Kidney (tissue), 14 donors: ENCODE measurements around the gene PUM1. TPM values are rescaled to one million over a fixed set of nuclear protein-coding genes. Genes with fewer than 3 reads are reported as not detected.

Source experiments
- DNase-seq, 5 donors: peaks; one replicate each; pipeline ENCODE4 v3.0.0-alpha.2; 2013 to 2020
- FAIRE-seq: peaks from 2 replicates; lab custom pipeline; 2012; peaks lifted over from hg19 to GRCh38; lab: Jason Lieb, UNC
- H3K27ac ChIP-seq, 2 donors: one replicate each; pipeline ENCODE4 v1.7.0; 2013; ENCODE audit warnings: low read depth in 2 of 2, low read length in 2 of 2, inconsistent platforms in 1 of 2
- H3K27me3 ChIP-seq: one replicate; pipeline ENCODE4 v1.7.1; 2013; ENCODE audit warnings: low read length, inconsistent platforms; ENCODE audit not compliant: control insufficient read depth, insufficient read depth
- H3K36me3 ChIP-seq, 3 donors: one replicate each; pipeline versions ENCODE4 v1.7.0 to v1.7.1; 2013; ENCODE audit warnings: low read length in 3 of 3, control low read depth in 1 of 3, inconsistent platforms in 1 of 3; ENCODE audit not compliant: insufficient read depth in 3 of 3, control insufficient read depth in 2 of 3
- H3K4me1 ChIP-seq, 3 donors: one replicate each; pipeline versions ENCODE4 v1.7.0 to v1.7.1; 2013; ENCODE audit warnings: low read length in 3 of 3, inconsistent platforms in 1 of 3, low read depth in 1 of 3; ENCODE audit not compliant: control insufficient read depth in 2 of 3, insufficient read depth in 2 of 3
- H3K4me3 ChIP-seq, 3 donors: one replicate each; pipeline versions ENCODE4 v1.7.0 to v1.8.1; 2013; ENCODE audit warnings: low read length in 3 of 3, control low read depth in 1 of 3, inconsistent platforms in 1 of 3
- H3K9ac ChIP-seq, 3 donors: one replicate each; pipeline versions ENCODE4 v1.7.0 to v1.7.1; 2013; ENCODE audit warnings: low read length in 3 of 3, control low read depth in 1 of 3, inconsistent platforms in 1 of 3
- H3K9me3 ChIP-seq, 3 donors: one replicate each; pipeline versions ENCODE4 v1.7.0 to v1.7.1; 2013; ENCODE audit warnings: low read length in 3 of 3, control low read depth in 1 of 3, inconsistent platforms in 1 of 3; ENCODE audit not compliant: control insufficient read depth in 2 of 3, insufficient read depth in 1 of 3
- CTCF ChIP-seq: IDR thresholded peaks from 3 replicates; pipeline ENCODE4 v1.5.1; 2012; ENCODE audit warnings: mild to moderate bottlenecking, moderate library complexity, borderline replicate concordance; ENCODE audit not compliant: insufficient read depth; ENCODE audit errors: extremely low read depth
- intact Hi-C: fragments of 100-400 bp; cut with DNase I; formaldehyde crosslinking; loops from one replicate; pipeline ENCODE4 v1.11.1; 2022
- polyA plus RNA-seq: library from polyadenylated mRNA; stranded (reverse); fragments of 350-450 nt; fragmentation: Illumina TruSeq; extraction: RNeasy Lipid Tissue Mini Kit (QIAGEN cat#74804); gene quantifications from one replicate; pipeline ENCODE4 v1.2.3, GENCODE V29; 2014; ENCODE audit warnings: low read depth, low replicate concordance; ENCODE audit not compliant: insufficient read depth
- total RNA-seq: library from RNA; stranded (reverse); fragmentation: NEBNext Ultra II Directional; extraction: Animal tissue kit (Norgen Biotek cat#: 25700); gene quantifications from one replicate; pipeline ENCODE4 v1.2.1, GENCODE V29; 2021
- donor health status: control.
- donor health status: control.
- donor health status: control.
- donor health status: control.
- donor health status: control.
- donor health status: DM: yes; HTN: yes; CAD: no.
- donor health status: Normal renal cell carcinoma (clear cell type).

The PUM1 gene
- total and polyA plus RNA-seq, 2 donors from 2014 or later, result 19.1 to 150 TPM

DNA sequence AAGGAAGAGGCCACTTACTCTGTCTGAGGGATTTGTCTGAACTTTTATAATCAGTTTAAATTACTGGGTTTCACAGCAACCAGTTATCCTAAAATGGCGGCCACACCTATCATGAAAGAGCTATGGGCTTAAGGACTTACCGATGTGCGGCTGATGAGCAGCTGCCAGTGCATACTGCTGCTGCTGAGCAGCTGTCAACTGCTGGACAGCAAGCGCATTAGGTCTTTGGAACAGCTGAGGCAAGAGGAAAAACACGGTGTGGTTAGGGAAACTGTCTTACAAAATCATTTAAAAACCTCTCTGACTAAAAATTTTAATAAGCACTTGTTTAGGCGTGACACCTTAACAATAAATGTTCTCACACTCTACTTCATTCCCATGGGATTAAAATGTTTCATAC is 84.3 kb downstream of the PUM1 start:
- Histone ChIP-seq H3K27ac (no peak overlapping the region), H3K9me3 (no peaks in the 10 kb centered on the region), H3K4me3 (peak overlapping the region in 1 of 3 donors; percentile 7), H3K36me3 (peaks cover 0 to 7% (median 3%) of the 10 kb centered on the region in 3 donors), H3K4me1 (peaks cover 0 to 29% (median 18%) of the 10 kb centered on the region in 3 donors), H3K27me3 (no peaks in the 10 kb centered on the region), H3K9ac (no peak overlapping the region)
- intact Hi-C loops, result no loop called here
- no peak for FAIRE-seq
- no peak for TF ChIP-seq CTCF
- DNase-seq, result no peak

DNA sequence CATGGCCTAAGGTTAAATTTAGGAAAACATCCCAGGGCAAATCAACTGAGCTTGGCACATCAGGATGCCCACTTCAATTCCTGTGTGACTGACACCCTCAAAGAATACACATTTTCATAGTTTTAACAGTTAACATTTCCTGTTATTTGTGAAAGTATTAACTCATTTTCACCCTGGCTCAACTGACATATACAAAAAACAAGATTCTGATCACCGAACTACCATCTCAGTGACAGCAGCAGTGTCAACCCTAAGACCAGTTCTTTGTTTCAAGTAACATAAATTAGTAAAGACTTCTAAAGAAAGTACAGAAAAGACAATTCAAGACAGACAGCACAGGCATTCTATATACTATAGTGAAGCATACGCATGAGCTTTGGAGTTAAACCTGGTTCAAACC is 88.0 kb downstream of the PUM1 start:
- H3K9ac ChIP-seq, result no peak overlapping the region
- FAIRE-seq, result no peak
- peaks cover 0 to 21% (median 13%) of the 10 kb centered on the region in 3 donors for H3K4me1 ChIP-seq
- H3K9me3 ChIP-seq, result no peaks in the 10 kb centered on the region
- intact Hi-C loops, result no loop called here
- peak overlapping the region in 1 of 2 donors; percentile 18 for H3K27ac ChIP-seq
- DNase-seq, result no peak
- peaks cover 3 to 9% (median 4%) of the 10 kb centered on the region in 3 donors for H3K36me3 ChIP-seq
- TF ChIP-seq CTCF, result no peak
- no peak overlapping the region for H3K4me3 ChIP-seq
- H3K27me3 ChIP-seq, result no peaks in the 10 kb centered on the region

DNA sequence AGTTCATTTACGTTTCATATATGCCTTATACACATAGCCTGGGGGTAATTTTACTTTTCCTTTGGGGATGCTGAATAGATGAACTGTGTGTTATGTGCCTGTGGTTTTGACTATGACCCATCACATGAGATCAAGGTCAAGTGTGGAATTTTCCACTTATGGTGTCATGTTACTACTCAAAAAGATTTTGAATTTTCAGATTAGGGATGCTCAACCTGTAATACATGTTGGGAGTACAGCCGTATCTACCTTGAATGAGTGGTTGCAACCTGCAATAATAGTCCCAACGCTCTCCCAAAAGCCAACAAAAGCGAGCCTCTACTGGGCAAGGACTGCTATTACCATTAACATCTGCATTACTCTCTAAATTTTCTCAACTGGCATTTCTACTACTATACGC is 88.4 kb downstream of the PUM1 start:
- intact Hi-C loops, result no loop called here
- no peak for TF ChIP-seq CTCF
- Histone ChIP-seq H3K27me3 (no peaks in the 10 kb centered on the region), H3K4me3 (no peak overlapping the region), H3K9ac (no peak overlapping the region), H3K27ac (peak overlapping the region; percentile 18 to 51), H3K36me3 (peaks cover 3 to 9% (median 4%) of the 10 kb centered on the region in 3 donors), H3K4me1 (peaks cover 0 to 21% (median 11%) of the 10 kb centered on the region in 3 donors), H3K9me3 (no peaks in the 10 kb centered on the region)
- FAIRE-seq (no peak), DNase-seq (no peak)

GRCh38 chr1:30976143-30976542 is 89.4 kb downstream of the PUM1 start:
- intact Hi-C loops, result no loop called here

More at GRCh38 chr1:30976143-30976542, 89.4 kb downstream of the PUM1 start:
- H3K36me3 ChIP-seq, result peaks cover 3 to 9% (median 4%) of the 10 kb centered on the region in 3 donors
- peak in 1 of 5 donors; percentile 39 for DNase-seq
- H3K27ac ChIP-seq, result peak overlapping the region in 1 of 2 donors; percentile 51
- no peaks in the 10 kb centered on the region for H3K9me3 ChIP-seq
- FAIRE-seq, result peak; percentile 74
- TF ChIP-seq CTCF, result no peak
- no peaks in the 10 kb centered on the region for H3K27me3 ChIP-seq
- peak overlapping the region in 1 of 3 donors; percentile 2 for H3K9ac ChIP-seq
- no peak overlapping the region for H3K4me3 ChIP-seq
- H3K4me1 ChIP-seq, result peaks cover 0 to 21% (median 11%) of the 10 kb centered on the region in 3 donors
